Karpas-422 (cell line): ENCODE data around the gene NEIL3. TPM values are rescaled to one million over a fixed set of nuclear protein-coding genes. Genes with fewer than 3 reads are reported as not detected.

Experiments used
- DNase-seq: peaks from one replicate; pipeline ENCODE4 v3.0.0-alpha.2; 2015
- H2AFZ ChIP-seq: fragments of 200-600 bp; sonication (generic); 2 replicates; pipeline ENCODE4 v1.6.1; 2014; ENCODE audit warnings: antibody characterized with exemption, low read length, mixed read lengths
- H3K27ac ChIP-seq: fragments of 200-600 bp; sonication (generic); 2 replicates; pipeline ENCODE4 v1.5.1; 2014; ENCODE audit warnings: mild to moderate bottlenecking, low read length, moderate library complexity
- H3K27me3 ChIP-seq: fragments of 200-600 bp; sonication (generic); 2 replicates; pipeline ENCODE4 v1.6.1; 2014; ENCODE audit warnings: low read length, mixed read lengths
- H3K36me3 ChIP-seq: fragments of 200-600 bp; sonication (generic); 2 replicates; pipeline ENCODE4 v1.6.1; 2014; ENCODE audit warnings: low read length, mixed read lengths; ENCODE audit not compliant: insufficient read depth
- H3K4me1 ChIP-seq: fragments of 200-600 bp; sonication (generic); 2 replicates; pipeline ENCODE4 v1.6.1; 2014; ENCODE audit warnings: mild to moderate bottlenecking, low read length, mixed read lengths
- H3K4me2 ChIP-seq: fragments of 200-600 bp; sonication (generic); 2 replicates; pipeline ENCODE4 v1.6.1; 2014; ENCODE audit warnings: low read length, low read depth, mild to moderate bottlenecking; ENCODE audit not compliant: poor library complexity, severe bottlenecking
- H3K4me3 ChIP-seq: fragments of 200-600 bp; sonication (generic); 2 replicates; pipeline ENCODE4 v1.5.1; 2014; ENCODE audit warnings: mild to moderate bottlenecking, antibody characterized with exemption, low read length, mixed read lengths
- H3K79me2 ChIP-seq: fragments of 200-600 bp; sonication (generic); 2 replicates; pipeline ENCODE4 v1.6.1; 2014; ENCODE audit warnings: mild to moderate bottlenecking, low read length, mixed read lengths
- H3K9ac ChIP-seq: fragments of 200-600 bp; sonication (generic); 2 replicates; pipeline ENCODE4 v1.6.0; 2014; ENCODE audit warnings: low read length
- H3K9me2 ChIP-seq: fragments of 200-600 bp; sonication (generic), shearing (Covaris generic); replicated peaks from 2 replicates; pipeline ENCODE4 v1.6.0; 2014; ENCODE audit warnings: mild to moderate bottlenecking, low read length, moderate library complexity; ENCODE audit not compliant: insufficient read depth
- H3K9me3 ChIP-seq: fragments of 300-700, 200-600 bp; sonication (generic); 2 replicates; pipeline ENCODE4 v1.6.1; 2014; ENCODE audit warnings: low read length, mixed read lengths
- H4K20me1 ChIP-seq: fragments of 200-600 bp; sonication (generic); 2 replicates; pipeline ENCODE4 v1.6.1; 2014; ENCODE audit warnings: mild to moderate bottlenecking, antibody characterized with exemption, low read length, low read depth; ENCODE audit not compliant: insufficient read depth
- total RNA-seq: library from RNA; depleted of rRNA; stranded (reverse); fragments of >200 nt; shearing (Covaris generic); gene quantifications from 2 replicates; pipeline ENCODE4 v1.2.3, GENCODE V29; 2014; ENCODE audit warnings: low replicate concordance

The NEIL3 gene
- total RNA-seq, 1 experiment from 2014 or later = 9.1 TPM

GRCh38 chr4:177308847-177309521 lies 690 bp upstream of the NEIL3 start:
- Histone ChIP-seq H3K9me3 (no peaks in the 10 kb centered on the region), H3K9me2 (no peaks in the 10 kb centered on the region), H2AFZ (peak overlapping the region; percentile 84), H3K27ac (no peak overlapping the region), H3K4me2 (peak overlapping the region; percentile 73), H3K4me1 (peaks cover 30% of the 10 kb centered on the region), H4K20me1 (no peaks in the 10 kb centered on the region), H3K4me3 (peak overlapping the region; percentile 93), H3K79me2 (peaks cover 41% of the 10 kb centered on the region), H3K9ac (peak overlapping the region; percentile 75), H3K27me3 (no peaks in the 10 kb centered on the region), H3K36me3 (0 out of 2 replicates have a peak, but pooled peaks cover 3% of the 10 kb centered on the region)
- DNase-seq = no peak

GRCh38 chr4:177311589-177311988 lies 1.9 kb downstream of the NEIL3 start:
- Histone ChIP-seq H4K20me1 (no peaks in the 10 kb centered on the region), H3K27me3 (no peaks in the 10 kb centered on the region), H3K79me2 (peaks cover 63% of the 10 kb centered on the region), H2AFZ (no peak overlapping the region), H3K36me3 (0 out of 2 replicates have a peak, but pooled peaks cover 3% of the 10 kb centered on the region), H3K4me2 (peak overlapping the region; percentile 15), H3K4me3 (no peak overlapping the region), H3K9me3 (no peaks in the 10 kb centered on the region), H3K27ac (no peak overlapping the region), H3K9me2 (no peaks in the 10 kb centered on the region), H3K9ac (no peak overlapping the region), H3K4me1 (peaks cover 38% of the 10 kb centered on the region)
- DNase-seq = no peak

GRCh38 chr4:177313263-177313662 lies 3.6 kb downstream of the NEIL3 start:
- H3K9ac ChIP-seq = no peak overlapping the region
- no peaks in the 10 kb centered on the region for H3K27me3 ChIP-seq
- no peak overlapping the region for H3K4me3 ChIP-seq
- no peak overlapping the region for H2AFZ ChIP-seq
- peaks cover 78% of the 10 kb centered on the region for H3K79me2 ChIP-seq
- H4K20me1 ChIP-seq = no peaks in the 10 kb centered on the region
- no peaks in the 10 kb centered on the region for H3K9me3 ChIP-seq
- DNase-seq = no peak
- H3K27ac ChIP-seq = no peak overlapping the region
- H3K4me1 ChIP-seq = peaks cover 39% of the 10 kb centered on the region
- no peaks in the 10 kb centered on the region for H3K9me2 ChIP-seq
- no peak overlapping the region for H3K4me2 ChIP-seq
- 0 out of 2 replicates have a peak, but pooled peaks cover 3% of the 10 kb centered on the region for H3K36me3 ChIP-seq

GRCh38 chr4:177315767-177316464 lies 6.2 kb downstream of the NEIL3 start:
- Histone ChIP-seq H3K27me3 (no peaks in the 10 kb centered on the region), H3K4me1 (peaks cover 31% of the 10 kb centered on the region), H3K4me2 (peak overlapping the region; percentile 29), H3K9ac (no peak overlapping the region), H3K27ac (0 out of 2 replicates have a peak overlapping the region, but pooled peaks have one; percentile 18), H2AFZ (no peak overlapping the region), H3K79me2 (peaks cover 90% of the 10 kb centered on the region), H3K9me2 (no peaks in the 10 kb centered on the region), H3K4me3 (no peak overlapping the region), H4K20me1 (no peaks in the 10 kb centered on the region), H3K9me3 (no peaks in the 10 kb centered on the region), H3K36me3 (0 out of 2 replicates have a peak, but pooled peaks cover 3% of the 10 kb centered on the region)
- DNase-seq = no peak

GRCh38 chr4:177320721-177321120 lies 11.0 kb downstream of the NEIL3 start:
- no peaks in the 10 kb centered on the region for H4K20me1 ChIP-seq
- peaks cover 9% of the 10 kb centered on the region for H3K4me1 ChIP-seq
- no peak for DNase-seq
- H3K4me3 ChIP-seq = no peak overlapping the region
- peaks cover 16% of the 10 kb centered on the region for H3K36me3 ChIP-seq
- H2AFZ ChIP-seq = no peak overlapping the region
- H3K79me2 ChIP-seq = peaks cover 83% of the 10 kb centered on the region
- no peak overlapping the region for H3K9ac ChIP-seq
- H3K9me2 ChIP-seq = no peaks in the 10 kb centered on the region
- H3K4me2 ChIP-seq = no peak overlapping the region
- H3K9me3 ChIP-seq = no peaks in the 10 kb centered on the region
- H3K27ac ChIP-seq = no peak overlapping the region
- no peaks in the 10 kb centered on the region for H3K27me3 ChIP-seq

GRCh38 chr4:177321647-177322046 lies 12.0 kb downstream of the NEIL3 start:
- no peaks in the 10 kb centered on the region for H4K20me1 ChIP-seq
- H3K79me2 ChIP-seq = peaks cover 82% of the 10 kb centered on the region
- peaks cover 25% of the 10 kb centered on the region for H3K36me3 ChIP-seq
- no peak for DNase-seq
- H3K9me3 ChIP-seq = no peaks in the 10 kb centered on the region
- H3K4me1 ChIP-seq = peaks cover under 1% of the 10 kb centered on the region; the same call in 1 of the 2 replicates
- H3K27me3 ChIP-seq = no peaks in the 10 kb centered on the region
- no peak overlapping the region for H2AFZ ChIP-seq
- H3K9ac ChIP-seq = no peak overlapping the region
- H3K27ac ChIP-seq = no peak overlapping the region
- no peak overlapping the region for H3K4me2 ChIP-seq
- no peak overlapping the region for H3K4me3 ChIP-seq
- H3K9me2 ChIP-seq = no peaks in the 10 kb centered on the region

GRCh38 chr4:177322266-177322665 lies 12.6 kb downstream of the NEIL3 start:
- H3K27ac ChIP-seq = no peak overlapping the region
- peaks cover 77% of the 10 kb centered on the region for H3K79me2 ChIP-seq
- H3K27me3 ChIP-seq = no peaks in the 10 kb centered on the region
- H3K9me3 ChIP-seq = no peaks in the 10 kb centered on the region
- H4K20me1 ChIP-seq = no peaks in the 10 kb centered on the region
- H3K9ac ChIP-seq = no peak overlapping the region
- no peak overlapping the region for H3K4me2 ChIP-seq
- peaks cover 26% of the 10 kb centered on the region for H3K36me3 ChIP-seq
- H3K4me3 ChIP-seq = no peak overlapping the region
- DNase-seq = no peak
- no peaks in the 10 kb centered on the region for H3K4me1 ChIP-seq
- H3K9me2 ChIP-seq = no peaks in the 10 kb centered on the region
- no peak overlapping the region for H2AFZ ChIP-seq

- no peak overlapping the region for H3K4me3 ChIP-seq
- peaks cover 75% of the 10 kb centered on the region for H3K79me2 ChIP-seq
- DNase-seq = no peak
- H3K4me2 ChIP-seq = no peak overlapping the region
- peaks cover 27% of the 10 kb centered on the region for H3K36me3 ChIP-seq
- H3K4me1 ChIP-seq = no peaks in the 10 kb centered on the region
- no peak overlapping the region for H3K9ac ChIP-seq
- no peaks in the 10 kb centered on the region for H4K20me1 ChIP-seq
- no peaks in the 10 kb centered on the region for H3K9me2 ChIP-seq
- H3K27ac ChIP-seq = no peak overlapping the region
- no peak overlapping the region for H2AFZ ChIP-seq
- H3K27me3 ChIP-seq = no peaks in the 10 kb centered on the region
- no peaks in the 10 kb centered on the region for H3K9me3 ChIP-seq
Observed at GRCh38 chr4:177322881-177323280, 13.2 kb downstream of the NEIL3 start.
